HEK293 (cell line): Measurements from ENCODE around the gene C1orf115.

Experiments
- GLI2 ChIP-seq: fragments of 450-650 bp; formaldehyde crosslinking; IDR thresholded peaks from 2 replicates; pipeline ENCODE4; 2017; ENCODE audit warnings: missing biosample characterization, missing genetic modification characterization, low read depth, borderline replicate concordance
- HOXD13 ChIP-seq: sonication (generic); formaldehyde crosslinking; IDR thresholded peaks from 2 replicates; pipeline ENCODE4 v1.8.0; 2022; ENCODE audit warnings: missing genetic modification reagents, borderline replicate concordance
- SALL2 ChIP-seq: fragments of 450-650 bp; formaldehyde crosslinking; IDR thresholded peaks from 2 replicates; pipeline ENCODE4 v1.5.0; 2017; ENCODE audit warnings: missing biosample characterization, mild to moderate bottlenecking, missing genetic modification characterization, borderline replicate concordance
- SP7 ChIP-seq: fragments of 450-650 bp; formaldehyde crosslinking; IDR thresholded peaks from 2 replicates; pipeline ENCODE4 v1.5.1; 2016; ENCODE audit warnings: missing biosample characterization, missing genetic modification characterization
- YY1 ChIP-seq: fragments of 450-650 bp; formaldehyde crosslinking; IDR thresholded peaks from 2 replicates; pipeline ENCODE4 v1.5.1; 2018; ENCODE audit warnings: missing biosample characterization, missing genetic modification characterization
- ZNF121 ChIP-seq: fragments of 450-650 bp; formaldehyde crosslinking; IDR thresholded peaks from 2 replicates; pipeline ENCODE4 v1.5.1; 2016; ENCODE audit warnings: missing biosample characterization, missing genetic modification characterization
- ZNF184 ChIP-seq: fragments of 450-650 bp; IDR thresholded peaks from 2 replicates; pipeline ENCODE4 v1.5.1; 2018; ENCODE audit warnings: missing biosample characterization, mild to moderate bottlenecking, missing genetic modification characterization
- ZNF221 ChIP-seq: fragments of 450-650 bp; formaldehyde crosslinking; IDR thresholded peaks from 2 replicates; pipeline ENCODE4 v1.5.1; 2017; ENCODE audit warnings: missing biosample characterization, missing genetic modification characterization, borderline replicate concordance
- ZNF654 ChIP-seq: fragments of 450-650 bp; formaldehyde crosslinking; IDR thresholded peaks from 2 replicates; pipeline ENCODE4 v1.5.1; 2016; ENCODE audit warnings: low read depth, missing biosample characterization, missing genetic modification characterization
- ZNF776 ChIP-seq: fragments of 450-650 bp; formaldehyde crosslinking; IDR thresholded peaks from 2 replicates; pipeline ENCODE4 v1.5.0; 2017; ENCODE audit warnings: missing biosample characterization, missing genetic modification characterization, borderline replicate concordance
- ZSCAN16 ChIP-seq: fragments of 450-650 bp; formaldehyde crosslinking; IDR thresholded peaks from 2 replicates; pipeline ENCODE4 v1.5.1; 2016; ENCODE audit warnings: missing biosample characterization, missing genetic modification characterization
- TF ChIP-seq, protein P1 (sequence below): fragments of 450-650 bp; formaldehyde crosslinking; IDR thresholded peaks from 2 replicates; pipeline ENCODE4 v1.5.1; 2016; ENCODE audit warnings: missing biosample characterization, missing genetic modification characterization
- TF ChIP-seq, protein P2 (sequence below): fragments of 450-650 bp; formaldehyde crosslinking; conservative IDR thresholded peaks from 2 replicates; pipeline ENCODE4 v1.5.1; 2016; ENCODE audit warnings: low read depth, missing biosample characterization, missing genetic modification characterization
- TF ChIP-seq, protein P3 (sequence below): fragments of 450-650 bp; formaldehyde crosslinking; IDR thresholded peaks from 2 replicates; pipeline ENCODE4 v1.5.1; 2016; ENCODE audit warnings: missing biosample characterization, missing genetic modification characterization, low read depth

DNA sequence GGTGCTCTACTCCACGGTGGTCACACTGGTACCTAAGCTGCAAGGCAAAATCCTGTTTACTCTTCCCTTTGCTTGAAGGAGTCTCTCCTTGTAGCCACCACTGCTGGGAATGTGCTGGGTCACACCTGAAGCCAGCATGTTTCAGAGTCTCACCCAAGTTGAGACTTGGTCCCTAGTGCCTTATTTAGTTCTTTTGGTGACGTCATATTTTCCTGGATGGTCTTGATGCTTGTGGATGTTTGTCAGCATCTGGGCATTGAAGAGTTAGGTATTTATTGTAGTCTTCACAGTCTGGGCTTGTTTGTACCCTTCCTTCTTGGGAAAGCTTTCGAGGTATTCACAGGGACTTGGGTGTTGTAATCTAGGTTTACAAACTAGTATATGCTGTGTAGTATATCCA, 52.4 kb downstream of the C1orf115 start:
- TF ChIP-seq, protein P1, sequence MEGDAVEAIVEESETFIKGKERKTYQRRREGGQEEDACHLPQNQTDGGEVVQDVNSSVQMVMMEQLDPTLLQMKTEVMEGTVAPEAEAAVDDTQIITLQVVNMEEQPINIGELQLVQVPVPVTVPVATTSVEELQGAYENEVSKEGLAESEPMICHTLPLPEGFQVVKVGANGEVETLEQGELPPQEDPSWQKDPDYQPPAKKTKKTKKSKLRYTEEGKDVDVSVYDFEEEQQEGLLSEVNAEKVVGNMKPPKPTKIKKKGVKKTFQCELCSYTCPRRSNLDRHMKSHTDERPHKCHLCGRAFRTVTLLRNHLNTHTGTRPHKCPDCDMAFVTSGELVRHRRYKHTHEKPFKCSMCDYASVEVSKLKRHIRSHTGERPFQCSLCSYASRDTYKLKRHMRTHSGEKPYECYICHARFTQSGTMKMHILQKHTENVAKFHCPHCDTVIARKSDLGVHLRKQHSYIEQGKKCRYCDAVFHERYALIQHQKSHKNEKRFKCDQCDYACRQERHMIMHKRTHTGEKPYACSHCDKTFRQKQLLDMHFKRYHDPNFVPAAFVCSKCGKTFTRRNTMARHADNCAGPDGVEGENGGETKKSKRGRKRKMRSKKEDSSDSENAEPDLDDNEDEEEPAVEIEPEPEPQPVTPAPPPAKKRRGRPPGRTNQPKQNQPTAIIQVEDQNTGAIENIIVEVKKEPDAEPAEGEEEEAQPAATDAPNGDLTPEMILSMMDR: no peak
- no peak for TF ChIP-seq ZNF184 (tag by site-specific recombination)
- TF ChIP-seq HOXD13 (CRISPR knock-in tag): no peak
- TF ChIP-seq, protein P2, sequence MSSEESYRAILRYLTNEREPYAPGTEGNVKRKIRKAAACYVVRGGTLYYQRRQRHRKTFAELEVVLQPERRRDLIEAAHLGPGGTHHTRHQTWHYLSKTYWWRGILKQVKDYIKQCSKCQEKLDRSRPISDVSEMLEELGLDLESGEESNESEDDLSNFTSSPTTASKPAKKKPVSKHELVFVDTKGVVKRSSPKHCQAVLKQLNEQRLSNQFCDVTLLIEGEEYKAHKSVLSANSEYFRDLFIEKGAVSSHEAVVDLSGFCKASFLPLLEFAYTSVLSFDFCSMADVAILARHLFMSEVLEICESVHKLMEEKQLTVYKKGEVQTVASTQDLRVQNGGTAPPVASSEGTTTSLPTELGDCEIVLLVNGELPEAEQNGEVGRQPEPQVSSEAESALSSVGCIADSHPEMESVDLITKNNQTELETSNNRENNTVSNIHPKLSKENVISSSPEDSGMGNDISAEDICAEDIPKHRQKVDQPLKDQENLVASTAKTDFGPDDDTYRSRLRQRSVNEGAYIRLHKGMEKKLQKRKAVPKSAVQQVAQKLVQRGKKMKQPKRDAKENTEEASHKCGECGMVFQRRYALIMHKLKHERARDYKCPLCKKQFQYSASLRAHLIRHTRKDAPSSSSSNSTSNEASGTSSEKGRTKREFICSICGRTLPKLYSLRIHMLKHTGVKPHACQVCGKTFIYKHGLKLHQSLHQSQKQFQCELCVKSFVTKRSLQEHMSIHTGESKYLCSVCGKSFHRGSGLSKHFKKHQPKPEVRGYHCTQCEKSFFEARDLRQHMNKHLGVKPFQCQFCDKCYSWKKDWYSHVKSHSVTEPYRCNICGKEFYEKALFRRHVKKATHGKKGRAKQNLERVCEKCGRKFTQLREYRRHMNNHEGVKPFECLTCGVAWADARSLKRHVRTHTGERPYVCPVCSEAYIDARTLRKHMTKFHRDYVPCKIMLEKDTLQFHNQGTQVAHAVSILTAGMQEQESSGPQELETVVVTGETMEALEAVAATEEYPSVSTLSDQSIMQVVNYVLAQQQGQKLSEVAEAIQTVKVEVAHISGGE: no peak
- no peak for TF ChIP-seq ZSCAN16
- no peak for TF ChIP-seq ZNF776 (tag by site-specific recombination)
- no peak for TF ChIP-seq ZNF121 (tag by site-specific recombination)
- no peak for TF ChIP-seq ZNF221 (tag by site-specific recombination)
- TF ChIP-seq ZNF654: no peak
- TF ChIP-seq SP7 (tag by site-specific recombination): no peak
- TF ChIP-seq, protein P3, sequence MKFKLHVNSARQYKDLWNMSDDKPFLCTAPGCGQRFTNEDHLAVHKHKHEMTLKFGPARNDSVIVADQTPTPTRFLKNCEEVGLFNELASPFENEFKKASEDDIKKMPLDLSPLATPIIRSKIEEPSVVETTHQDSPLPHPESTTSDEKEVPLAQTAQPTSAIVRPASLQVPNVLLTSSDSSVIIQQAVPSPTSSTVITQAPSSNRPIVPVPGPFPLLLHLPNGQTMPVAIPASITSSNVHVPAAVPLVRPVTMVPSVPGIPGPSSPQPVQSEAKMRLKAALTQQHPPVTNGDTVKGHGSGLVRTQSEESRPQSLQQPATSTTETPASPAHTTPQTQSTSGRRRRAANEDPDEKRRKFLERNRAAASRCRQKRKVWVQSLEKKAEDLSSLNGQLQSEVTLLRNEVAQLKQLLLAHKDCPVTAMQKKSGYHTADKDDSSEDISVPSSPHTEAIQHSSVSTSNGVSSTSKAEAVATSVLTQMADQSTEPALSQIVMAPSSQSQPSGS: no peak
- TF ChIP-seq YY1 (tag by site-specific recombination): no peak
- TF ChIP-seq SALL2 (tag by site-specific recombination): no peak
- no peak for TF ChIP-seq GLI2 (tag by site-specific recombination)
